RPMI7951 (cell line): ENCODE measurements around the gene MAN2A1. TPM values are rescaled to one million over a fixed set of nuclear protein-coding genes. Genes with fewer than 3 reads are reported as not detected.
A peak's percentile ranks its signal among the peaks of the same experiment; 100 is the strongest.
"Not testable (repeated sequence)": the region's sequence is repeated elsewhere in the genome, so short reads cannot be mapped to it uniquely, and the experiment has no call there.

Experiments
- DNase-seq: peaks from one replicate; pipeline ENCODE4 v3.0.0-alpha.2; 2012; ENCODE audit warnings: low read depth
- total RNA-seq: library from RNA; depleted of rRNA; stranded (reverse); fragments of >200 nt; shearing (Covaris generic); gene quantifications from 2 replicates; pipeline ENCODE4 v1.2.3, GENCODE V29; 2014

MAN2A1 gene
- total RNA-seq, 1 experiment from 2014 or later = 25.8 TPM

DNA sequence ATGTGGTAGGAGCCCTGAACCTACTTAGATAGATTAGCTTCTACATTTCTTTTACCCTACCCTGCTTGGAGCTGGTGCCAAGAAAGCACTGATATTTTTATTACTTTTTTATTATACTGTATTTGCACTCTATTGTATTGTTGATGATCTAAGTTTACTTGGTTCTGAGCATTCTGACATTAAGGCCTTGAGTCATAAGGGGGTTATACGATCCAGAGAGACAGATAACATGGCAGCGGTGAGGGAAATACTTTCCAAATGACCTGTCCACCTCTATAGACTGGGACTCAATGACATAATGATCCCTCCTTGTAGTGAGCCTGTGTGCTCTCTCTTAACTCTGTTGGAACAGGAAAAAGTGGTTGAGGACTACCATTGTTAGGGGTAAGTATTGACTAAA is 176.3 kb downstream of the MAN2A1 start:
- peak; percentile 80 for DNase-seq

GRCh38 chr5:109868737-109869136 is 179.0 kb downstream of the MAN2A1 start:
- peak; percentile 42 for DNase-seq

GRCh38 chr5:109873687-109874086 is 184.0 kb downstream of the MAN2A1 start:
- DNase-seq = no peak

- no peak for DNase-seq
These were observed 184.4 kb downstream of the MAN2A1 start for GRCh38 chr5:109874108-109874507.

GRCh38 chr5:109876030-109876725 is 186.5 kb downstream of the MAN2A1 start:
- no peak for DNase-seq

- peak; percentile 61 for DNase-seq
These were observed 187.4 kb downstream of the MAN2A1 start for GRCh38 chr5:109876941-109877669.

- DNase-seq = peak; percentile 55
These were observed 187.9 kb downstream of the MAN2A1 start for GRCh38 chr5:109877670-109878045.

DNA sequence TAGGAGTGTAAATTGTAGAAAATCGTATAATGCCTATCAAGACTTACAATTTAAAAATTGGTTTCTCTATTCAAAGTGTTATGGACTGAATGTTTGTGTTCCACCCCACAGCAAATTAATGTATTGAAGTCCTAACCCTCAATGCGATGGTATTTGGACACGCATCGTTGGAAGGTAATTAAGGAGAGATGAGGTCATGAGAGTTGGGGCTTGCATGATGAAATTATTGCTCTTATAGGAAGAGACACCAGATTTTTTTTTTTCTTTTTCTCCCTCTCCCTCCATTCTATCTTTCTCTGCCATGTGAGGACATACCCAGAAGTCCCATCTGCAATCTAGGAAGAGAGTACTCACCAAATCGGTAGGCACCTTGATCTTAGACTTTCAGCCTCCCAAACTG is 189.2 kb downstream of the MAN2A1 start:
- no peak for DNase-seq

- DNase-seq = peak; percentile 50
These were observed 191.4 kb downstream of the MAN2A1 start for GRCh38 chr5:109880907-109881685.

GRCh38 chr5:109882546-109882945 is 192.8 kb downstream of the MAN2A1 start:
- no peak for DNase-seq

GRCh38 chr5:109884676-109885075 is 194.9 kb downstream of the MAN2A1 start:
- no peak for DNase-seq

DNA sequence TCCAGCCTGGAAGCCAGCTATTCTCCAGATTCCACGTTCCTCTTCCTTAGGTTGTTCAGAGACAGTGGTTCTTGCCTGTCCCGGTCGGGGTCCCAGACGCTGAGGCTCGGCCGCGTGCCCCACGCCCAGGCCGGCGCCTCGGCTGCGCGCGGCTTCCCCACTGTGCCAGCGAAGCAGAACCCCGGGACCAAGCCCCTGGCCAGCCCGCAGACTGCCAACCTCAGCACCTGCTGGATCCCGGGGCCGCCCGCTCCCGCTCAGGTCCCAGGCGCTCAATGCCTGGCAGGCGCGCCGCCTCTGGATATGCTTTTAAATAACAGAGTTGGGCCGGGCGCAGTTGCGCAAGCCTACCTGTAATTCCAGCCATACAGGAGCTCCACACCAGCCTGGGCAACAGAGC is 195.5 kb downstream of the MAN2A1 start:
- no peak for DNase-seq

- DNase-seq = no peak
These were observed 199.3 kb downstream of the MAN2A1 start for GRCh38 chr5:109888989-109889388.

GRCh38 chr5:109893271-109893670 is 203.5 kb downstream of the MAN2A1 start:
- DNase-seq = not testable (repeated sequence)

GRCh38 chr5:109898269-109899162 is 208.8 kb downstream of the MAN2A1 start:
- DNase-seq = no peak

GRCh38 chr5:109899163-109899535 is 209.4 kb downstream of the MAN2A1 start:
- DNase-seq = no peak

DNA sequence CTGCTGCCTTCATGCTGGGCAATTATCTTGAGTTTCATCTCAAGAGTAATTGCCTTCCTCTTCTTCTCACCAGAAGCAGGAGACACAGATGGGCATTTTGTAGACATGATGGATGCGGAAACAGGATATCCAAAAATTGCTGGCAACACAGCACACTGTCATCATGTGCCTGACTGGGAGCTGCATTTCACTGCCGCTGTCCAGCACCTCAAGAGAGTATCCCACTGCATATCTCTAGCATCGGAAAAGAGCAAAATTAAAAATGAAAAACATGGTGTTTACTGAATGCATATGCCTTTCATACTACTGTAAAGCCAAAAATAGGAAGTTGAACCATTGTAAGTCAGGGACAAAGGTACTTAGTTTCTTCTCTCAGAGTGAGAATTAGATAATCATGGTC is 210.7 kb downstream of the MAN2A1 start:
- no peak for DNase-seq

DNA sequence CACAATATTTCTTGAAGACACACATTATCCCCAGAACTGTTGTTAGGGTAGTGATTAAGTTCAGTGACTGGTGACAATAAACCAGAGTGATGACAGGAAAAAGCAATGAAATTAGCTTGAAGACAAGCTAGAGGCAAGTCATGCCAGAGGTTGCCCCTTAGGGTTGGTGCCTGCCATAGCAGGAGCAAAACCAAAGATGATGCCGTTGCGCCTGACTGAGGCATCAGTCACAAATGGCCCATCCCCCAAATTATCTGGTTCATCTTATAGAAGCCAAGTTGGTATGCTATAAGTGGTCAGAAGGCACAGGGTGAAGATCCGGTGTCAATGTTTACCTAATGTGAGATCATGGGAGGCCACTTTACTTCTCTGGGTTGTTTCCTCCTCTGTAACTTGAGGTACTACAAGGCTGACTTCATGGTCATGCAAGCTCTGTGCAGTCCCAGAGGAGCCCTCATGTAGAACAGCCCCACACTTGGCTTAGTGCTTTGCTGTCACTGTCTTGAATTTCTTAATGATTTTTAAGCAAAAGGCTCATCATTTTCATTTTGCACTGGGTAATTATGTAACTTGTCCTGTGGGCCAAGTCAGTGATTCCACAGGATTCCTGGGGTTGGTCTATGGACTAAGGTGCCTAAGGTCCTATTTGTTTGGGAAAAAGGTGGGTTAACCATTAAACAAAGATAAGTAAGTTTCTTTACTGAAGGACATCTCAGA is 211.3 kb downstream of the MAN2A1 start:
- DNase-seq = no peak

- no peak for DNase-seq
These were observed 211.9 kb downstream of the MAN2A1 start for GRCh38 chr5:109901628-109901981.

DNA sequence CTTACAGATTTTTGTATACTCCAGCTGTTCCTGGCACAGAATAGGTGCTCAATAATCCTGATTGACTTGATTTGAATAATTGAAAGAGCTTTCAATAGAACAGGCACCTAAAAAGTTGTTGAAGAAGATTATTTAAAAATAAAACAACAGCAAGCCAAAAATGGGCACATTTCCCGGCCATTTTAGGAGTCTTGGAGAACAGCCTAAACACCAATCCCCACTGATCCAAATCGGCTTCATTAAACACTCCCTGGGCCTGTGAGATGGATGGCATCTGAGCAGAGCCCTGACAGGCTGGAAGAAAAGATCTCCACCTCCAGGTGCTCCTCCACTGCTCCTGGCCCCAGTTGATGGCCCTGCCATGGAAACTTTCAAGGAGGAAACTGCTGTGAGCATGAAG is 213.3 kb downstream of the MAN2A1 start:
- no peak for DNase-seq

GRCh38 chr5:109905906-109906305 is 216.2 kb downstream of the MAN2A1 start:
- no peak for DNase-seq
